SK-N-SH (cell line): Measurements from ENCODE around the gene INF2. TPM values are rescaled to one million over a fixed set of nuclear protein-coding genes. Genes with fewer than 3 reads are reported as not detected.

Experiments used
- CTCF ChIA-PET: fragments of 300-600, 350-600 bp; formaldehyde crosslinking; extraction: SDS; loops from one replicate; lab custom pipeline; 2021; lab: Yijun Ruan, JAX
- POLR2A ChIA-PET: fragments of 350-600 bp; sonication (Branson Sonifier 250); formaldehyde crosslinking; extraction: SDS; loops from one replicate; lab custom pipeline; 2020; ENCODE audit warnings: antibody characterized with exemption, inconsistent platforms; lab: Yijun Ruan, JAX
- DNase-seq: peaks from one replicate; pipeline ENCODE4 v3.0.0; 2012
- H2AFZ ChIP-seq: fragments of 200-600 bp; sonication (generic); 2 replicates; pipeline ENCODE4 v1.8.1; 2016; ENCODE audit warnings: antibody characterized with exemption, mild to moderate bottlenecking, low read depth
- H3F3A ChIP-seq: fragments of 200-600 bp; sonication (generic); replicated peaks from 2 replicates; pipeline ENCODE3; 2016; ENCODE audit warnings: antibody characterized with exemption, mild to moderate bottlenecking; ENCODE audit not compliant: insufficient read depth
- H3K27ac ChIP-seq, 2 experiments: fragments of 200-500 bp in 1 of 2; fragments of 200-600 bp in 1 of 2; sonication (Bioruptor generic) in 1 of 2; sonication (generic), shearing (Covaris generic) in 1 of 2; 2 replicates each; pipeline versions ENCODE4 v1.5.1 to v1.6.1; 2014 to 2016; ENCODE audit warnings: low read depth in 2 of 2, inconsistent platforms in 1 of 2, low read length in 1 of 2, mild to moderate bottlenecking in 1 of 2, mixed read lengths in 1 of 2
- H3K27me3 ChIP-seq: fragments of 200-600 bp; sonication (generic), shearing (Covaris generic); 2 replicates; pipeline ENCODE4 v1.6.1; 2016; ENCODE audit warnings: mixed run types; ENCODE audit not compliant: insufficient read depth
- H3K36me3 ChIP-seq, 2 experiments: fragments of 200-500 bp in 1 of 2; fragments of 200-600 bp in 1 of 2; sonication (Bioruptor generic) in 1 of 2; sonication (generic) in 1 of 2; replicated peaks in 1 of 2; 2 replicates each; pipeline versions ENCODE3 to v1.5.1; 2014 to 2016; ENCODE audit warnings: low read length in 1 of 2, mild to moderate bottlenecking in 1 of 2; ENCODE audit not compliant: insufficient read depth in 2 of 2, control insufficient read depth in 1 of 2
- H3K4me1 ChIP-seq, 2 experiments: fragments of 200-500 bp in 1 of 2; fragments of 200-600 bp in 1 of 2; sonication (Bioruptor generic) in 1 of 2; sonication (generic), shearing (Covaris generic) in 1 of 2; 2 replicates each; pipeline versions ENCODE4 v1.5.1 to v1.6.1; 2014 to 2016; ENCODE audit warnings: low read depth in 1 of 2, low read length in 1 of 2, mixed run types in 1 of 2; ENCODE audit not compliant: insufficient read depth in 2 of 2, control insufficient read depth in 1 of 2
- H3K4me2 ChIP-seq: fragments of 200-600 bp; sonication (generic), shearing (Covaris generic); 2 replicates; pipeline ENCODE4 v1.6.1; 2017; ENCODE audit warnings: mixed run types
- H3K4me3 ChIP-seq, 2 experiments: fragments of 200-500 bp in 1 of 2; fragments of 200-600 bp in 1 of 2; sonication (Bioruptor generic) in 1 of 2; sonication (generic), shearing (Covaris generic) in 1 of 2; 2 replicates each; pipeline versions ENCODE4 v1.5.1 to v1.8.1; 2014 to 2016; ENCODE audit warnings: low read depth in 2 of 2, inconsistent platforms in 1 of 2, low read length in 1 of 2, mild to moderate bottlenecking in 1 of 2, mixed read lengths in 1 of 2, moderate library complexity in 1 of 2
- H3K79me2 ChIP-seq: fragments of 200-600 bp; sonication (generic); 2 replicates; pipeline ENCODE4 v1.8.1; 2017; ENCODE audit warnings: mild to moderate bottlenecking; ENCODE audit not compliant: insufficient read depth
- H3K9ac ChIP-seq: fragments of 200-600 bp; sonication (generic); 2 replicates; pipeline ENCODE4 v1.6.1; 2017; ENCODE audit warnings: mixed run types
- H3K9me2 ChIP-seq: fragments of 200-600 bp; sonication (generic); 2 replicates; pipeline ENCODE4 v1.6.1; 2017; ENCODE audit warnings: mixed run types
- H3K9me3 ChIP-seq: fragments of 200-600 bp; sonication (generic); 2 replicates; pipeline ENCODE4 v1.6.1; 2017; ENCODE audit warnings: mixed run types, mild to moderate bottlenecking, moderate library complexity
- H4K20me1 ChIP-seq: fragments of 200-600 bp; sonication (generic); 2 replicates; pipeline ENCODE4 v1.6.1; 2017; ENCODE audit warnings: mild to moderate bottlenecking, mixed run types; ENCODE audit not compliant: insufficient read depth
- CHD2 ChIP-seq: fragments of 150-350 bp; IDR thresholded peaks from 2 replicates; pipeline ENCODE4 v1.6.1; 2018; ENCODE audit warnings: low read length; ENCODE audit not compliant: partially characterized antibody
- EP300 ChIP-seq, 2 experiments: IDR thresholded peaks; 2 replicates each; pipeline versions ENCODE4 v1.4.0 to v1.6.1; 2012; ENCODE audit warnings: borderline replicate concordance in 1 of 2, low read depth in 1 of 2, low read length in 1 of 2
- FOSL2 ChIP-seq: IDR thresholded peaks from 2 replicates; pipeline ENCODE4 v1.4.0; 2012; ENCODE audit warnings: low read depth, mild to moderate bottlenecking, moderate library complexity, borderline replicate concordance
- FOXJ3 ChIP-seq: sonication (generic); formaldehyde crosslinking; IDR thresholded peaks from 2 replicates; pipeline ENCODE4 v1.5.1; 2020; ENCODE audit warnings: mild to moderate bottlenecking, missing genetic modification reagents
- GABPA ChIP-seq: IDR thresholded peaks from 2 replicates; pipeline ENCODE4 v1.4.0; 2012; ENCODE audit warnings: low read depth, mild to moderate bottlenecking
- MXI1 ChIP-seq: IDR thresholded peaks from 2 replicates; pipeline ENCODE4 v1.6.1; 2012; ENCODE audit warnings: mild to moderate bottlenecking, low read depth, low read length, improper control_type of control experiment
- POLR2AphosphoS5 ChIP-seq: IDR thresholded peaks from 2 replicates; pipeline ENCODE4 v1.6.1; 2012; ENCODE audit warnings: low read depth, low read length
- RAD21 ChIP-seq: IDR thresholded peaks from 2 replicates; pipeline ENCODE4 v1.6.1; 2012; ENCODE audit warnings: mild to moderate bottlenecking, low read length
- RCOR1 ChIP-seq: fragments of 150-350 bp; IDR thresholded peaks from 2 replicates; pipeline ENCODE4 v1.6.1; 2017; ENCODE audit warnings: antibody characterized with exemption, low read length
- SMC3 ChIP-seq: IDR thresholded peaks from 2 replicates; pipeline ENCODE4 v1.6.1; 2012; ENCODE audit warnings: low read depth, low read length, improper control_type of control experiment
- TCF12 ChIP-seq: IDR thresholded peaks from 2 replicates; pipeline ENCODE4 v1.4.0; 2012
- TEAD4 ChIP-seq: IDR thresholded peaks from 2 replicates; pipeline ENCODE4 v1.4.0; 2012; ENCODE audit warnings: mild to moderate bottlenecking, borderline replicate concordance; ENCODE audit not compliant: insufficient read depth
- USF1 ChIP-seq: IDR thresholded peaks from 2 replicates; pipeline ENCODE4 v1.4.0; 2012; ENCODE audit warnings: low read depth, borderline replicate concordance
- WGBS: methylation state at CpG from one replicate; pipeline ENCODE4 v1.1.6; 2017; ENCODE audit warnings: low lambda C conversion rate; 5-methylcytosine and 5-hydroxymethylcytosine counted together
- polyA plus RNA-seq, 3 experiments: library from polyadenylated mRNA; depleted of rRNA; stranded (reverse); fragments of >200 nt; gene quantifications; 2 replicates each; pipeline ENCODE4 v1.2.3, GENCODE V29; 2012
- TF ChIP-seq, protein P1 (sequence below): fragments of 200-600 bp; sonication (generic); IDR thresholded peaks from 2 replicates; pipeline ENCODE4 v1.6.1; 2017; ENCODE audit warnings: antibody characterized with exemption, mild to moderate bottlenecking, moderate library complexity
- TF ChIP-seq, protein P2 (sequence below): IDR thresholded peaks from 2 replicates; pipeline ENCODE4; 2012

Gene INF2
- polyA plus RNA-seq, 1 of the 3 experiments (the other 2 are of a cell fraction): 32.5 TPM

- no peak overlapping the region for H3K9ac ChIP-seq
- 65% methylated on average over 6 of the region's 11 CpGs for WGBS
- H3K4me2 ChIP-seq: no peak overlapping the region
- no peak for DNase-seq
- ChIA-PET POLR2A (no interaction called here), CTCF (interaction anchor here (1.2 to 1.6 kb wide), 2 partner anchors 20 to 26 kb away, joined by 5 read pairs; partner anchors contain the start of gene ADSS1)
- peaks cover 1 to 9% of the 10 kb centered on the region in 2 experiments; a peak in 2 of 4 replicates for H3K4me1 ChIP-seq
- peaks cover 11% of the 10 kb centered on the region for H4K20me1 ChIP-seq
- no peaks in the 10 kb centered on the region for H3K36me3 ChIP-seq
- no peaks in the 10 kb centered on the region for H3K9me3 ChIP-seq
- H3K9me2 ChIP-seq: no peaks in the 10 kb centered on the region
- H2AFZ ChIP-seq: no peak overlapping the region
- peaks cover 13% of the 10 kb centered on the region for H3K79me2 ChIP-seq
- H3K27me3 ChIP-seq: no peaks in the 10 kb centered on the region
- TF ChIP-seq, protein P1, sequence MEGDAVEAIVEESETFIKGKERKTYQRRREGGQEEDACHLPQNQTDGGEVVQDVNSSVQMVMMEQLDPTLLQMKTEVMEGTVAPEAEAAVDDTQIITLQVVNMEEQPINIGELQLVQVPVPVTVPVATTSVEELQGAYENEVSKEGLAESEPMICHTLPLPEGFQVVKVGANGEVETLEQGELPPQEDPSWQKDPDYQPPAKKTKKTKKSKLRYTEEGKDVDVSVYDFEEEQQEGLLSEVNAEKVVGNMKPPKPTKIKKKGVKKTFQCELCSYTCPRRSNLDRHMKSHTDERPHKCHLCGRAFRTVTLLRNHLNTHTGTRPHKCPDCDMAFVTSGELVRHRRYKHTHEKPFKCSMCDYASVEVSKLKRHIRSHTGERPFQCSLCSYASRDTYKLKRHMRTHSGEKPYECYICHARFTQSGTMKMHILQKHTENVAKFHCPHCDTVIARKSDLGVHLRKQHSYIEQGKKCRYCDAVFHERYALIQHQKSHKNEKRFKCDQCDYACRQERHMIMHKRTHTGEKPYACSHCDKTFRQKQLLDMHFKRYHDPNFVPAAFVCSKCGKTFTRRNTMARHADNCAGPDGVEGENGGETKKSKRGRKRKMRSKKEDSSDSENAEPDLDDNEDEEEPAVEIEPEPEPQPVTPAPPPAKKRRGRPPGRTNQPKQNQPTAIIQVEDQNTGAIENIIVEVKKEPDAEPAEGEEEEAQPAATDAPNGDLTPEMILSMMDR: no peak
- no peak for TF ChIP-seq TCF12
- TF ChIP-seq RAD21: no peak
- TF ChIP-seq SMC3: no peak
- TF ChIP-seq TEAD4: no peak
- no peak for TF ChIP-seq MXI1
- TF ChIP-seq USF1: no peak
- no peak for TF ChIP-seq POLR2AphosphoS5
- no peak for TF ChIP-seq FOSL2
- no peak for TF ChIP-seq FOXJ3
- TF ChIP-seq EP300 (IDR thresholded peaks at IDR 0.05; ENCODE audit: borderline replicate concordance in 1 of 2, low read depth in 1 of 2, low read length in 1 of 2): no peak
- TF ChIP-seq, protein P2, sequence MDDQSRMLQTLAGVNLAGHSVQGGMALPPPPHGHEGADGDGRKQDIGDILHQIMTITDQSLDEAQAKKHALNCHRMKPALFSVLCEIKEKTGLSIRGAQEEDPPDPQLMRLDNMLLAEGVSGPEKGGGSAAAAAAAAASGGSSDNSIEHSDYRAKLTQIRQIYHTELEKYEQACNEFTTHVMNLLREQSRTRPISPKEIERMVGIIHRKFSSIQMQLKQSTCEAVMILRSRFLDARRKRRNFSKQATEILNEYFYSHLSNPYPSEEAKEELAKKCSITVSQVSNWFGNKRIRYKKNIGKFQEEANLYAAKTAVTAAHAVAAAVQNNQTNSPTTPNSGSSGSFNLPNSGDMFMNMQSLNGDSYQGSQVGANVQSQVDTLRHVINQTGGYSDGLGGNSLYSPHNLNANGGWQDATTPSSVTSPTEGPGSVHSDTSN: no peak
- no peak for TF ChIP-seq RCOR1
- TF ChIP-seq GABPA: no peak
- no peak for TF ChIP-seq CHD2
- H3K4me3 ChIP-seq: no peak overlapping the region
- H3F3A ChIP-seq: peaks cover 7% of the 10 kb centered on the region
- no peak overlapping the region for H3K27ac ChIP-seq
These were observed 59.8 kb downstream of the INF2 start for GRCh38 chr14:104749111-104749649.
